HG02623 (cell line): ENCODE results near the gene PREX1.

Experiments used
- ATAC-seq: cut with Tn5 transposase; IDR thresholded peaks from one replicate; pipeline ENCODE4 v1.9.1; 2021; ENCODE audit warnings: moderate library complexity; ENCODE audit not compliant: unreplicated experiment

Gene PREX1

GRCh38 chr20:48794816-48795457 is 32.9 kb downstream of the PREX1 start:
- no peak for ATAC-seq

GRCh38 chr20:48794360-48794759 is 33.4 kb downstream of the PREX1 start:
- ATAC-seq, result no peak

- ATAC-seq, result no peak
Measured at GRCh38 chr20:48793776-48794175, 34.0 kb downstream of the PREX1 start.

- no peak for ATAC-seq
Measured at GRCh38 chr20:48791666-48792071, 36.1 kb downstream of the PREX1 start.

- ATAC-seq, result no peak
Measured at GRCh38 chr20:48791014-48791413, 36.8 kb downstream of the PREX1 start.

- ATAC-seq, result no peak
Measured at GRCh38 chr20:48790473-48791003, 37.3 kb downstream of the PREX1 start.

GRCh38 chr20:48789781-48790472 is 37.9 kb downstream of the PREX1 start:
- no peak for ATAC-seq

- no peak for ATAC-seq
Measured at GRCh38 chr20:48789185-48789668, 38.6 kb downstream of the PREX1 start.

GRCh38 chr20:48788486-48789072 is 39.2 kb downstream of the PREX1 start:
- no peak for ATAC-seq

GRCh38 chr20:48787861-48788375 is 39.9 kb downstream of the PREX1 start:
- no peak for ATAC-seq

GRCh38 chr20:48786951-48787705 is 40.7 kb downstream of the PREX1 start:
- ATAC-seq, result no peak

- ATAC-seq, result no peak
Measured at GRCh38 chr20:48785801-48786200, 42.0 kb downstream of the PREX1 start.

- ATAC-seq, result no peak
Measured at GRCh38 chr20:48785256-48785655, 42.5 kb downstream of the PREX1 start.

GRCh38 chr20:48784273-48784641 is 43.5 kb downstream of the PREX1 start:
- no peak for ATAC-seq

- no peak for ATAC-seq
Measured at GRCh38 chr20:48783533-48784272, 44.1 kb downstream of the PREX1 start.

GRCh38 chr20:48782901-48783308 is 44.9 kb downstream of the PREX1 start:
- ATAC-seq, result no peak

- ATAC-seq, result no peak
Measured at GRCh38 chr20:48782053-48782452, 45.7 kb downstream of the PREX1 start.

- no peak for ATAC-seq
Measured at GRCh38 chr20:48781634-48782033, 46.2 kb downstream of the PREX1 start.

- no peak for ATAC-seq
Measured at GRCh38 chr20:48779435-48779834, 48.4 kb downstream of the PREX1 start.

- ATAC-seq, result no peak
Measured at GRCh38 chr20:48777821-48778220, 50.0 kb downstream of the PREX1 start.
